UCSD-AML1 (cell line): ENCODE results near the gene BTG3.

Source experiments
- DNase-seq: peaks from one replicate; lab custom pipeline; 2025; ENCODE audit not compliant: unreplicated experiment; lab: John Stamatoyannopoulos, UW

Gene BTG3

DNA sequence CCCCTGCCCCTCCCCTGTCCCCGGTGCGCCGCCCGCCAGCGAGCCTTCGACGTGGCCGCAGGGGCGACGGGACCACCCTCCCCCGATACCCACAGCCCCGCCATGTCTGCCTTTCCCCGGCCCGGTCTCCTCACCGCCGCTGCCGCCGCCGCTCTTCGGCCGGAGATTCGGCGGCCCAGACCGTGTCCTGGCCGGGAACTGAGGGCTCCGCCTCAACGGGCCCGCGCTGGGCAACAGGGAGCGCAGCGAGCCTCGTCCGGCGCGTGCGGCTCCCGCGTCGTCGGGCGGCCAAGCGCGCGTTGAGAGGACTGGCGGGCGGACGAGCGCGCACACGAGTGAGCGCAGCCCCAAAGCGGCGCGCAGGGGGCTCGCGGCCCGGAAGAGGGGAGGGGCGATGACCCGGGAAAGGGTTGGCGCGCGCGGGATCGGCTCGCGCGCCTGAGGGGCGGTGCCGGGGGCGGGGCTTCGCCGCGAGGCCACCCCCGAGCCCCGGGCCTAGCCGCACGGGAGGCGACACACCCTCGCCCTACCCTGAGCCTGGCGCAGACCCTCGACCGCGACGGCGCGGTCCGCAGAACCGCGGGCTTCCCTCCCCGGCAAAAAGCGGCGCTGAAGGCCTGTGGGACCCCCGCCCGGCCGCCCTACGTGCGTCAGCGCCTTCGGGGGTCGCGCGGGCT lies at the start of gene BTG3:
Gene BTG3 (minus strand): TSS at position 337 of the 677 bp plus-strand sequence. CDS start 3,757 bp downstream, outside the sequence.
- peak; percentile 83 for DNase-seq

DNA sequence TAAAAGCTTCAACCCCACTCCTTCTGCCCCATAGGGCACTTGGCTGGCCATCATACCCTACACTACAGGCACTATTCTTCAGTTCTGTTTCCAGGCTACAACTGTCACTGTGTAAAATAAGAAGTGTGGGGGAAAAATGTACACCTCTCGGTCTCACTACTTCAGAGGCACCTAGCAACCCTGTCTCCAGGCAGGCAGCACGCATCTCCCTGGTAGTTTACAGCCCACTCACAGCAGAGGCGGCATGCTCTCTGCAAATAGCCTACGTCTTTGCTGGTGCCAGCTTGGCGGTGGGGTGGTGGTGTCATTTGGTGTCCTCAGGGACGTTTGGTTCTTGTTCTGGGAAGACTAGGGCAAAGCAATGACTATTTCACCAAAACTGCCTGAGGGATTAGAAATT lies 48.2 kb upstream of the BTG3 start:
- no peak for DNase-seq

- no peak for DNase-seq
These were observed 47.8 kb upstream of the BTG3 start for GRCh38 chr21:17660452-17660851.

- no peak for DNase-seq
These were observed 46.2 kb upstream of the BTG3 start for GRCh38 chr21:17658931-17659330.

- DNase-seq = no peak
These were observed 38.8 kb upstream of the BTG3 start for GRCh38 chr21:17651526-17651925.

DNA sequence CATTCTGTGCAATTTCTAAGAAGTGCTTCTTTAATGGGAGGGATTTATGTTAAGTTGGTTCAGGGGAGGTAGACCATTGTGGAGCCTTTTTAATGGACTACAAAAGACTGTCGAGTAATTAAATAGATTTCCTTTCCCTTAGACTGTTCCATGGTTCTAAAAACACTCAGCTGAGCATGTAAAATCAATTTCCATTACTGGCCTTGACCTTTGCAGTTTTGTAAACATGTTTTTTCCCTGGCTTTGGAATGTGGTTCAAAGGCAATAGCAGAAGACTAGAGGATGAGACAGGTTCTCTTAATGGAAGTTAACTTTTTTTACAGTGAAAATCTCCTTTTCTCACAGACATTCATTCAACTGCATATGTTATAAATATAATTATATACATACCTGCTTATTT lies 37.6 kb upstream of the BTG3 start:
- DNase-seq = no peak

DNA sequence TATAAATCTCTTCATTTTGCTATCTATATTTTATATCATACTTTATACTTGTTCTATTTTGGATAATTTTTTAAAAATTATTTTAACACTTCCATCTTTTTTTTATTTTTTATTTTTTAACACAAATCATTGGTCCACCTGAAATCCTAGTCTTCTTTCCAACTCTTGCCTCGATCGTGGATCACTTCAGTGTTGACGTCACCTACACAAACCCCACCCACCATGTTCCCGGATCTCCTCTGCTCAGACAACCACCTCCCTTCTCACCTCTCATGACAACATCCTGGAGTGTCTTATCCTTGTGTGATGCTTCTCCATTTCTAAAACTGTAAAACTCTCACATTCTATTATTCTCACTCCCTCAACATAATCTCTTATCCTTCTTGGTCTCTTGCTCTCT lies 34.1 kb upstream of the BTG3 start:
- no peak for DNase-seq

DNA sequence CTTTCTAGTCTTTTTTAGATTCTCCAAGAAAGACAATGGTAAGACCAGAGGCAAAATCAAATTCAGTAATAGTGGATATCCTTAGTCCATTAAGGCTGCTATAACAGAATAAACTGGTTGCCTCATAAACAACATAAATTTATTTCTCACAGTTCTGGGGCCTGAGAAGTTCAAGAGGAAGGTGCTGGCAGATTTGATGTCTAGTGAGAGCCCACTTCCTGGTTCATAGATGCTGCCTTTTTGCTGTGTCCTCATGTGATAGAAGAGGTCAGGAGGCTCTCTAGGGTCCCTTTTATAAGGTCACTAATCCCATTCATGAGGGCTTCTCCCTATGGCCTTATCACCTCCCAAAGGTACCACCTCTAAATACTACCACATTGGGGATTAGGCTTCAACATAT lies 31.5 kb upstream of the BTG3 start:
- DNase-seq = no peak

- DNase-seq = no peak
These were observed 28.1 kb upstream of the BTG3 start for GRCh38 chr21:17640821-17641220.

GRCh38 chr21:17636711-17637110 lies 24.0 kb upstream of the BTG3 start:
- no peak for DNase-seq

GRCh38 chr21:17631195-17631594 lies 18.5 kb upstream of the BTG3 start:
- DNase-seq = no peak

DNA sequence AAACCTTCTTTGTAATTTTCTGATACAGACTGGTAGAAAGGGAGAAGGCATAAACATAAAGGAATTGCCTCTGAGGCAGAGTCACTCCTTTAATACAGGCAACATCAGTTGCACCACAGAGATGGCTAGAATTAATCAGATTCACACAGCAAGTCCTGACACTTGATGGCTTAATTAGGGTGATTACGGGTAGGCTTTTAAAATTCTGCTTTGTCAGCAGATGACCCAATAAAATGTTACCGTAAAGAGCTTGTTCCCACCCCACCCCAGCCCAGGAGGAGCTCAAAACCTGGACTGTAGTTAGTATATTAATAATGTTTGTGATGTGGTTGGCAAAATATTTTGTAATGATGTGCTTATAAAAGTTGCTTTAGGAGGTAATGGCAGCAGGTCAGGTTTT lies 9.3 kb upstream of the BTG3 start:
- DNase-seq = no peak

DNA sequence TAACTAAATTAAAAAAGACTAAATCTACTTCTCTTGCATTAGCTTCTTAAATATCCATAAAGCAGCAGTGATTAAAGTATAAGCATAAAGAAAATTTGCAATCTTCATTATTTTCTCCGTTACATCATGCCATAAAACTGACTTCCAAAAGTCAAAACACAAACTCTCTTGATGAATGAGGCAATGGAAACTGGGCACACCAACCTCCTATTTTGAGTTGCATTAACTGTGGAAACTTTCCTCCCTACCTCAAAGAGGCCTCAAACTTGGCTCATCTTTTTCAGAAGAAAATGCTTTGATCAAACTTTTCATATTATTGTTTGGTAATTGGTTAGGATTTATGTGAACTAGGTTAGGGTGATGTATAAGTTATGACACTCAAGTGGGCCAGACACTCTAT lies 4.1 kb upstream of the BTG3 start:
- no peak for DNase-seq

- peak; percentile 19 for DNase-seq
These were observed 558 bp upstream of the BTG3 start for GRCh38 chr21:17613242-17613676.

DNA sequence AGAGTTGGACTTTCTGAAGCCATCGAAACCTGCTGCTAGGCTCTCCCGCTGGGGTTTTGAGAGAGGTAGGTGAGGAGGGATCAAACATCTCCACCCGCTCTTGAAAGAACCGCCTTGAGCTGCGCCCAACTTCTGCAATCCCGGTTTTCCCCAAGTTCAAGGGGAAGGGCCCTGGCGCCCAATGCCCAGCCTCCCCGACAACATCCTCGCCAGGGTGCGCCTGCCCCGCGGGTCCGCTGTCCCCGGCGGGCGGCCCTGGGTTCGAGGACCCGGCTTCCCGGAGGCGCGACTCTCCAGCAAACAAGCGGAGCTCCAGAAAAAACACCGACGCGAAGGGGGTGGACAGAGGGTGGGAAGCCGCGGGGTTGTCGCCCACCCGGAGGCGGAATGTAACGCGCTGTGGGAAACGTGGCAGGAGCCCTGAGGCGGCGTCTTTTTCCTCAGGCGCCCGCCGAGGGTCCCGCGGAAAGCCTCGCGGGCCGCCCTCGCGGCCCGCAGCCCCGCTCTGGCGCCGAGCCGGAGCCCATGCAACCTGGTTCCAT lies 607 bp downstream of the BTG3 start:
- peak; percentile 52 for DNase-seq

DNA sequence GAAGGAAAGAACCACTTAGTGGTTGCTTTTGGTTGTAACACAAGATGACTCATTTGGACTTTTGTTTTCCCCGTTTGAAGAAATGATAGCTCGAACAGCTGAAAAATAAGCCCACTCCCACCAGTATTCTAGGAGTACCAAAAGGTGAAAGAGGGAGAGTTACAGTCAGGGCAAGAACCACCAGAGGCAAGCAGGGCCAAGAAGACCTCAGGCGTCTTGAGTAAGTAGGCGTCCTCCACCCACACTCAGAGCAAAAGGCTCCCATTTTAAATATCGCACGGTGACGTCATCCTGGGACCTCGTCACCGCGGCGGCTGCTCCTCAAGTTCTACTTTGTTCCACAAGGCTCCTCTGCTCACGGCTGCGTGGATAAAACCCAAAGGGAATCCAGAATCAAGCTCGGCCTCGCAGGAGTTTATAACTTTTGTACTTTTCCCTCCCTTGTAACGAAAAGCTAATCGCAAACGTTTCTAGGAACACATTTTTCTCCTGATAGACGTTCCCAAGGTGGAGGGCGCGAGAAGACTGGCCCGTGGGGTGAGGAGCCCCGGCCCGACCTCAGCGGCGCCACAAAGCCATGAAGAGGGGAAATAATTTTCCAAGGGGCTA lies 1.2 kb downstream of the BTG3 start:
- peak; percentile 74 for DNase-seq

DNA sequence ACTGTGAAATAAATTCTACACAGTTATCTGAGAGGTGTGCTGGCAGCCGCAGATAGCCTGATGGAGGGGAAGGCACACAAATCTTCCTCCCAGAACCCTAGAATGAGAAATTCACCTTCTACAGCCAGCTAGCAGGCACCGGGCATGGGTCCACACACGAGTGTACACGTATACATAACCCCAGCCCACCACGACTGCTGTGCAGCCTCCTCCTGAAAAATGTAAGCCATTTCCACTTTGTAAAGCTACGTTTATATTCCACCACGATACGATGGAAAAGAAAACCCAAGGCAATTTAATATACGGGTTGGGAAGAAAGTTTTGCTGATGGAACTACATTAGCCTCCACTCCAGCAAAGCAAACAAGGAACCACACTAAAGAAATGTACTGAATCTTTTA lies 1.8 kb downstream of the BTG3 start:
- DNase-seq = peak; percentile 16

GRCh38 chr21:17609681-17610080 lies 3.0 kb downstream of the BTG3 start:
- DNase-seq = no peak

- DNase-seq = no peak
These were observed 5.0 kb downstream of the BTG3 start for GRCh38 chr21:17607684-17608083.

DNA sequence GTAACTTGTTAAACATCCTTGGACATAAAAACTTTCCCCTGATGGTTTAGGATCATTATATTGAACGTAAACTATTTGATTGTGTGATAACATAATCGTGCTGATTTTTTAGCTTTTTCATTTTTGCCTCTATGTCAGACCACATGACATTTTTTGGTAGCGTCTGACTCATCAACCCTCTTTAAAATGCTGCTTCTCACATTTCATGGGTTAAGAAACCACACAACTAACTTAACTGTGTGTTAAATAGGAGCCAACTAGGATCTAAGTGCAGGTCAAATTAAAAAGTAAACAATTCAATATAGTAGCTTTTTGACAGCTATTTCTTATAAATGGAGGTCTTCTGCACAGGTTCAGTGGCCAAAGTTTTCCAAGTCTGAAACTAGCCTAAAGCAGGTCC lies 9.8 kb downstream of the BTG3 start:
- DNase-seq = no peak

DNA sequence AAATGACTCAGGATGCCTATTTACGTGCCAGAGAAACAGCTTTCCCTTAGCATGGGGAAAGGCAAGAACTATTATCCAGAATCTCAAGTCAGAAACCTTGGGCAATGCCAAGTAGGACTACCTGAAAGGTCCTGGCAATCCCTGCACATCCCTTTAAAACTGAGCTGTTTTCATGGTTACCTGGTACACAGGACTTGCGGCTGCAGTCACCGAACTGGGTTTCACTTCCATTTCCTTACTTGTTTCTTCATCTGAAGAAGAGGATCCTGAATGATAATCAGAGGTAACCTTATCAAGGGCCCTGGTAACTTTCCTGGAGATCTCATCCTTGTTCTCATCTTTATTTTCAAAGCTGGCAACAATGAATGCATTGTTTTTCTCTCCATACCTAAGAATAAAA lies 14.3 kb downstream of the BTG3 start:
- DNase-seq = no peak

DNA sequence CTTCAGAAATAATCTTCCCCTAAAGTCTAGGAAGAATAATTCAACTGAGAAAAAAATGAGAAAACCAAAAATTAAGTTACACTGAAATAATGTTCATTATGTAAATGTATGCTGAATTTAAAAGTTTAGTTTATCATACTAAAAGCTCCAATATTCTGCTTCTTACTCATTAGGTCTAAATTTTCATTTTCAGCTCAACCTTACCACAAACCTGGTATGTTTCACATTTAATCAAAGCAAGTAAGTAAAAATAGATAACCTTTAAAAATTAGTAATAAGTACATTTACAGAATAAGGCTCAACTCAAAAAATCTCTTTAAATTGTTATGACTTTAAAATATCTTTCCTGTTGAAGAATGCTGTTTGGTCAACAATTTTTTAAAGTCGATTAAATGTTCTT lies 15.0 kb downstream of the BTG3 start:
- DNase-seq = no peak

DNA sequence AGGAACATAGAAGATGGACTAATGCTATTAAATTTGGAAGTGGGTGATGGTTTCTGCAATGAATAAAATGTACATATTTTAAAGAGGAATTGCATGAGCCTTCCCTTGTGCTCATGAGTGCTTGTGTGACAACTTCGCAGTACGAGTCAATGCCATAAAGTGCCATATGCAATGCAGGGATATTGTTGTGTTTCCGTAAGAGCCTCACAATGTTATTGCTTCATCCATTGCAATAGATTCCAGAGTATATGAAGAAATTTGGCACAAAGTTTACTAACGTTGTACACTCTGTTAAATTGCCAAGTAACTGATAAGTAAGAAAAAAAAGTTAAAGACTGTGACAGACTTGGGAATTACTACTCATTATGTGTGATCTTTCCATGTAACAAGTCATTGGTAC lies 22.3 kb downstream of the BTG3 start:
- DNase-seq = no peak
